BJ (cell line): Measurements from ENCODE around the gene PCED1B. TPM values are rescaled to one million over a fixed set of nuclear protein-coding genes. Genes with fewer than 3 reads are reported as not detected.

Source experiments
- CTCF ChIA-PET: fragments of 350-600 bp; formaldehyde crosslinking; extraction: SDS; loops from one replicate; lab custom pipeline; 2021; ENCODE audit warnings: antibody characterized with exemption, inconsistent platforms; lab: Yijun Ruan, JAX
- POLR2A ChIA-PET: fragments of 300-600 bp; sonication (Branson Sonifier 250); formaldehyde crosslinking; extraction: SDS; loops from one replicate; lab custom pipeline; 2021; ENCODE audit warnings: antibody characterized with exemption; lab: Charles Lee
- DNase-seq: peaks from one replicate; pipeline ENCODE4 v3.0.0-alpha.2; 2011; ENCODE audit warnings: low read depth
- H3K27me3 ChIP-seq: 2 replicates; pipeline ENCODE4 v1.6.0; 2011; ENCODE audit warnings: low read length; ENCODE audit not compliant: control insufficient read depth, insufficient read depth
- H3K36me3 ChIP-seq: 2 replicates; pipeline ENCODE4 v1.5.1; 2011; ENCODE audit warnings: low read length; ENCODE audit not compliant: control insufficient read depth, insufficient read depth
- H3K4me3 ChIP-seq: 2 replicates; pipeline ENCODE4 v1.5.1; 2011; ENCODE audit warnings: low read depth, mild to moderate bottlenecking, control low read depth, low read length
- CTCF ChIP-seq: IDR thresholded peaks from 2 replicates; pipeline ENCODE4 v1.5.1; 2011; ENCODE audit warnings: low read depth, mild to moderate bottlenecking, control low read depth, inconsistent platforms, low read length, moderate library complexity; ENCODE audit not compliant: insufficient read depth
- polyA plus RNA-seq: library from polyadenylated mRNA; depleted of rRNA; stranded (reverse); fragments of >200 nt; gene quantifications from 2 replicates; pipeline ENCODE4 v1.2.3, GENCODE V29; 2011

PCED1B gene
- polyA plus RNA-seq, 1 experiment, result 7.8 TPM

DNA sequence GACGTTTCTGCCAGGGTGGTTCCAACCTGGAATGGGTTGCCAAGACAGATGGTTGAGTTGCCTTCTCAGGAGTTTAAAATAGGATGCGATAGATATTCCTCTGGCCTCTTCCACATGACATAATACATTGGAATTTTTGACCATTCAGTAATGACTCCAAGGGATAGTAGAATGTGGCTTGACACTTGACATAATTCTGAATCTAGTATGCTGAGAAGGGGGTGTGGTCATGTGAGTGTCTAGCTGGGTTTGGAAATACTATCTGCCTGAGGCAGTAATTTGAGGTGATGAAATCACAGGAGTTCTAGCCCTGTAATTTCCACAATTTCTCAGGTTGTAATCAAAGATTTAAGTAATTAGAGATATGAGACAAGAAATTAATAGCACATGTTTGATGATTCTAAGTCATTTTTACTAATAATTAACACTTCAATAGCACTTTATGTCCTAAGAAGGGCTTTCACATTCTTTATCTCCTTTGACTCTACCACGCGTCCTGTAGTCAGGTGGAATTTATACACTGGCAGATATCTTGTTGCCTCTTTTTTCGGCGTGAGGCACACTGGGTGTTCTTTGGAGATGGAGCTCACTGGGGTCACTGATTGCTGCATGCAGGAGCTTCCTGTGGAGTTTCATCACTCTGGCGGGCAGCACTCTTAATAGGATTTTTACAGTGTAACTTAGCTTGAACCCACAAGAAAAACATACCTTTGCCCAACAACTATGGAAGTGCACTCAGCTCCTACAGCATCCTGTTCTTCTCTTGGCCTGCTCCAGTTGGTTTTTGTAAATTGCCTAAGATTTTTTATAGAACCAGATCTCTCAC is 3.6 kb downstream of the PCED1B start:
- ChIA-PET CTCF (no interaction called here), POLR2A (interaction anchor here (0.5 to 0.7 kb wide), 3 partner anchors 10 to 525 kb away, joined by 3 read pairs; no protein-coding TSS in a partner anchor)
- Histone ChIP-seq H3K4me3 (no peak overlapping the region), H3K36me3 (no peaks in the 10 kb centered on the region), H3K27me3 (no peaks in the 10 kb centered on the region)
- no peak for TF ChIP-seq CTCF
- peak; percentile 91 for DNase-seq

DNA sequence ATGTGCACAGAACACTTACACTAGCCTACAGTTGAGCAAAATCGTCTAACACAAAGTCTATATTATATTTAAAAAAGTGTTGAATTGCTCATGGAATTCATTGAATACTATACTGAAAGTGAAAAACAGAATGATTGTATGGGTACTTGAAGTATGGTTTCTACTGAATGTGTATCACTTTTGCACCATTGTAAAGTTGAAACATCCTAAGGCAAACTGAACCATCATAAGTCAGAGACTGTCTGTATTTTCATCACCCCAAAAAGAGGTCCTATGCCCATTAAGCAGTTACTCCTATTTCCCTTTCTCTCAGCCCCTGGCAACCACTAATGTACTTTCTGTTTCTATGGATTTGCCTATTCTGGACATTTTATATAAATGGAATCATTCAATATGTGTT is 4.8 kb downstream of the PCED1B start:
- Histone ChIP-seq H3K27me3 (no peaks in the 10 kb centered on the region), H3K36me3 (no peaks in the 10 kb centered on the region), H3K4me3 (no peak overlapping the region)
- no peak for TF ChIP-seq CTCF
- ChIA-PET POLR2A (no interaction called here), CTCF (no interaction called here)
- DNase-seq, result no peak

DNA sequence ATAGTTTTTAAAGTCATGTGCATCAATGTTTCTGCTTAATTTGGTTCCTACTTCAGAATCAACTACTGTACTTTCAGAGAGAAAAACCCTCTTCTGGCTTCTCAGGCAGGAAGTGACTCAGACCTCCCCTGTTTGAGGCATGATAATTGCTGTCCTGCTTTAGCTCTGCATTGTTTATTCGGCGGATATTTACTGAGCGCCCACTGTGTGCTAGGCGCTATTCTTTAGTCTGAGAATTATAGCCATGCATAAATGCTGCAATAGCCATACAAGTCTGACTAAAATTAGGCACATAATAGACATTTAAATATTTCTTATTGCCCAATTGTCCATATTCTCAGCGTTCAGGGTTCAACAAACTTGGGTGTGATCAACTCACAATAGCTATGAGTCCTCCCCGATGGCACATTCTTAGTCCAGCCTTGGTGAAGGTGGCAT is 6.4 kb downstream of the PCED1B start:
- no peak for TF ChIP-seq CTCF
- ChIA-PET POLR2A (no interaction called here), CTCF (interaction anchor here (1.0 to 1.7 kb wide), 3 partner anchors 10 to 53 kb away, joined by 3 to 6 read pairs (median 4); no protein-coding TSS in a partner anchor)
- no peaks in the 10 kb centered on the region for H3K27me3 ChIP-seq
- no peak overlapping the region for H3K4me3 ChIP-seq
- H3K36me3 ChIP-seq, result no peaks in the 10 kb centered on the region
- no peak for DNase-seq

DNA sequence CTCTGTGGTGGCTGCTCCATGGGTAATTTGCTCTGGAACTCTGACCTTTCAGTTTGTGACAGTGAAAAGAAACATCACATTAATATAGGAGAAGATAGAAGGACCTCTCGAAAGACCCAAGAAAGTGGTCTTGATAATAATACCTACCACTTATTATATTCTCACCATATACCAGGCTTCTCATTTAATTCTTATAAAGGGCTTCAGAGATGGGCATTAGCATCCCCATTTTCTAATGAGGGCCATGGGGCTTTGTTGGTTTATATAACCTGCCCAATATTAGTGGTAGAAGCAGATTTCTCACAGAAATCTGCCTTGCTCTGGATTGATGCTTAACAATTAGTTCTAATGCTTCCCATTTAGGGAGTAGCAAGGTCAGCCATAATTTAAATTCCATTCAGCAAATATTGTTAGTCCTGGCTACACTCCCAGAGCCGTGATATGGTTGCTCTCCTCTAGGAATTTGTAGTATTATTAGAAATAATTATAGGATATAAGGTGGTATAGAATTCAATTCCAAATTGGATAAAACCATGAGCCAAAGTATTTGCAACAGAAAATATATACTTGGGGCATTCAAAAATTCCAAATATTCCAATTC is 7.8 kb downstream of the PCED1B start:
- CTCF ChIA-PET, result interaction anchor here (1.2 to 1.7 kb wide), 2 partner anchors 8 to 55 kb away, joined by 4 to 6 read pairs; no protein-coding TSS in a partner anchor
- no peak for TF ChIP-seq CTCF
- no peak for DNase-seq
- POLR2A ChIA-PET, result interaction anchor here (1.3 kb wide), 1 partner anchor 9 kb away, joined by 4 read pairs; no protein-coding TSS in a partner anchor
- Histone ChIP-seq H3K27me3 (no peaks in the 10 kb centered on the region), H3K36me3 (no peaks in the 10 kb centered on the region), H3K4me3 (no peak overlapping the region)
